Astrocyte (in vitro differentiated cells and primary cell): ENCODE data around the gene SLC18A2.

ENCODE experiments used
- EZH2 ChIP-seq: IDR thresholded peaks from 2 replicates; pipeline ENCODE4 v1.6.1; 2012; ENCODE audit warnings: mild to moderate bottlenecking, low read length, inconsistent platforms; ENCODE audit not compliant: insufficient read depth
- TF ChIP-seq, protein P1 (sequence below): IDR thresholded peaks from 2 replicates; pipeline ENCODE4 v1.5.1; 2011; ENCODE audit warnings: low read depth, mild to moderate bottlenecking, inconsistent platforms, low read length, moderate library complexity; ENCODE audit not compliant: insufficient read depth

DNA sequence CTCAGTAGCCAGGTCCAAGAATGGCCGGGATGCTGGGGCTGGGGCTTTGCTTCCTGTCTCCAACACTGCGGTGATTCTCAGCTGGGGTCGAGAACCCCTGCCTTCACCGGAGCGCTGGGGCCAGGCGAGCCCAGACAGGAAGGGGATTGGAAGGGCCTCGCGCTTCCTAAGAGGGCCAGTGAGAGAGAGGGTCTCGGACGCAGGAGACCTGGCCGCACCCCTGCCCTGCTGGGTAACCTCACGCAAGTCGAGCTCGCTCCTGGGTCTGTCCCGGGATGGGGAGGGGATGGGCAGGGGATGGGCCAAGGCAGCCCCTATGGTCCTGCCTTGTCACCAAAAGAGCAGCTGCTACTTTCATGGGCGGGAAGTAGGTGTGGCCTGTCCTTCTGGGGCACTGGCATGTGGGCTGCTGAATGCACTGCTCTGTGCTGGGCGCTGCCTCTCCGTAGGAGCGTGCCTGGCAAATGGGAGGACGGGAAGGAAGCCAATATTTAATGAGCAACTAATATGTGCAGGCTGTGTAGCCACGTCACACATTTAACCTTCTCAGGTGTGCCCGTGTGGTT is 23.6 kb upstream of the SLC18A2 start:
- TF ChIP-seq EZH2 = no peak
- TF ChIP-seq, protein P1, sequence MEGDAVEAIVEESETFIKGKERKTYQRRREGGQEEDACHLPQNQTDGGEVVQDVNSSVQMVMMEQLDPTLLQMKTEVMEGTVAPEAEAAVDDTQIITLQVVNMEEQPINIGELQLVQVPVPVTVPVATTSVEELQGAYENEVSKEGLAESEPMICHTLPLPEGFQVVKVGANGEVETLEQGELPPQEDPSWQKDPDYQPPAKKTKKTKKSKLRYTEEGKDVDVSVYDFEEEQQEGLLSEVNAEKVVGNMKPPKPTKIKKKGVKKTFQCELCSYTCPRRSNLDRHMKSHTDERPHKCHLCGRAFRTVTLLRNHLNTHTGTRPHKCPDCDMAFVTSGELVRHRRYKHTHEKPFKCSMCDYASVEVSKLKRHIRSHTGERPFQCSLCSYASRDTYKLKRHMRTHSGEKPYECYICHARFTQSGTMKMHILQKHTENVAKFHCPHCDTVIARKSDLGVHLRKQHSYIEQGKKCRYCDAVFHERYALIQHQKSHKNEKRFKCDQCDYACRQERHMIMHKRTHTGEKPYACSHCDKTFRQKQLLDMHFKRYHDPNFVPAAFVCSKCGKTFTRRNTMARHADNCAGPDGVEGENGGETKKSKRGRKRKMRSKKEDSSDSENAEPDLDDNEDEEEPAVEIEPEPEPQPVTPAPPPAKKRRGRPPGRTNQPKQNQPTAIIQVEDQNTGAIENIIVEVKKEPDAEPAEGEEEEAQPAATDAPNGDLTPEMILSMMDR = no peak
